GM23338 (cell line): ENCODE results near the gene TEX10. TPM values are rescaled to one million over a fixed set of nuclear protein-coding genes. Genes with fewer than 3 reads are reported as not detected.

ENCODE experiments used
- ATAC-seq: fragments of 200-7000 bp; cut with Tn5 transposase; 3 replicates; pipeline ENCODE4 v1.9.1; 2020
- DNase-seq: peaks from one replicate; pipeline ENCODE4 v3.0.0-alpha.2; 2015; ENCODE audit warnings: low spot score
- H2AFZ ChIP-seq: fragments of 200-600 bp; sonication (generic); 2 replicates; pipeline ENCODE4 v1.8.0; 2016; ENCODE audit warnings: antibody characterized with exemption, mild to moderate bottlenecking, moderate library complexity
- H3F3A ChIP-seq: fragments of 200-600 bp; sonication (generic); replicated peaks from 2 replicates; pipeline ENCODE4 v1.8.0; 2017; ENCODE audit warnings: antibody characterized with exemption, mixed run types, low read depth
- H3K27ac ChIP-seq: fragments of 200-600 bp; sonication (generic); 2 replicates; pipeline ENCODE4 v1.6.1; 2016; ENCODE audit warnings: low read depth
- H3K27me3 ChIP-seq: fragments of 200-600 bp; sonication (generic); 2 replicates; pipeline ENCODE4 v1.8.0; 2016; ENCODE audit warnings: mild to moderate bottlenecking, mixed run types, moderate library complexity; ENCODE audit not compliant: insufficient read depth
- H3K36me3 ChIP-seq: fragments of 200-600 bp; sonication (generic); 2 replicates; pipeline ENCODE4 v1.8.0; 2016; ENCODE audit warnings: mild to moderate bottlenecking; ENCODE audit not compliant: insufficient read depth
- H3K4me1 ChIP-seq: fragments of 200-600 bp; sonication (generic); 2 replicates; pipeline ENCODE4 v1.8.0; 2016; ENCODE audit warnings: mild to moderate bottlenecking, moderate library complexity; ENCODE audit not compliant: insufficient read depth
- H3K4me2 ChIP-seq: fragments of 200-600 bp; sonication (generic); 2 replicates; pipeline ENCODE4 v1.7.1; 2017; ENCODE audit warnings: mixed run types
- H3K4me3 ChIP-seq: fragments of 200-600 bp; sonication (generic); 2 replicates; pipeline ENCODE4 v1.6.1; 2016; ENCODE audit warnings: mixed run types
- H3K79me2 ChIP-seq: fragments of 200-600 bp; sonication (generic); replicated peaks from 2 replicates; pipeline ENCODE4 v1.8.0; 2017; ENCODE audit warnings: mild to moderate bottlenecking; ENCODE audit not compliant: insufficient read depth
- H3K9me2 ChIP-seq: fragments of 200-600 bp; sonication (generic); 2 replicates; pipeline ENCODE4 v1.8.0; 2017; ENCODE audit not compliant: insufficient read depth
- H4K20me1 ChIP-seq: fragments of 200-600 bp; sonication (generic); replicated peaks from 2 replicates; pipeline ENCODE4 v1.8.0; 2017; ENCODE audit warnings: mild to moderate bottlenecking; ENCODE audit not compliant: insufficient read depth
- H3K27ac Mint-ChIP-seq: 2 replicates; pipeline ENCODE4 v1.8.0; 2020; ENCODE audit warnings: inconsistent platforms, mild to moderate bottlenecking, moderate library complexity, mixed read lengths
- H3K27me3 Mint-ChIP-seq: 3 replicates; pipeline ENCODE4 v1.8.0; 2022; ENCODE audit warnings: low read depth, mild to moderate bottlenecking, moderate library complexity, mixed read lengths, inconsistent platforms; ENCODE audit not compliant: insufficient read depth, poor library complexity
- H3K36me3 Mint-ChIP-seq: 3 replicates; pipeline ENCODE4 v1.8.0; 2021; ENCODE audit warnings: low read depth, mild to moderate bottlenecking, inconsistent platforms, moderate library complexity, mixed read lengths
- H3K4me1 Mint-ChIP-seq: 3 replicates; pipeline ENCODE4 v1.8.0; 2020; ENCODE audit warnings: mild to moderate bottlenecking, inconsistent platforms, mixed read lengths
- H3K4me3 Mint-ChIP-seq: 3 replicates; pipeline ENCODE4 v1.8.0; 2021; ENCODE audit warnings: moderate library complexity, mild to moderate bottlenecking, inconsistent platforms, mixed read lengths
- H3K9me3 Mint-ChIP-seq: 3 replicates; pipeline ENCODE4 v1.8.0; 2020; ENCODE audit warnings: moderate library complexity, mild to moderate bottlenecking, inconsistent platforms, mixed read lengths
- CREB1 ChIP-seq: fragments of 250-450 bp; sonication (Bioruptor Pico); IDR thresholded peaks from 2 replicates; pipeline ENCODE4 v1.5.0; 2020; ENCODE audit warnings: low read depth, mild to moderate bottlenecking, moderate library complexity
- EZH2phosphoT487 ChIP-seq: fragments of 200-600 bp; sonication (generic); IDR thresholded peaks from one replicate; pipeline ENCODE4 v1.8.1; 2018; ENCODE audit warnings: antibody characterized with exemption; ENCODE audit not compliant: unreplicated experiment
- JUNB ChIP-seq: IDR thresholded peaks from one replicate; pipeline ENCODE4 v1.6.1; 2016; ENCODE audit warnings: antibody characterized with exemption; ENCODE audit not compliant: unreplicated experiment
- NANOG ChIP-seq: IDR thresholded peaks from 2 replicates; pipeline ENCODE4 v1.6.1; 2016; ENCODE audit warnings: antibody characterized with exemption, borderline replicate concordance
- POLR2AphosphoS5 ChIP-seq: IDR thresholded peaks from 2 replicates; pipeline ENCODE4 v1.6.1; 2016; ENCODE audit warnings: antibody characterized with exemption, low read depth
- STAT1 ChIP-seq: IDR thresholded peaks from one replicate; pipeline ENCODE4 v1.6.1; 2016; ENCODE audit warnings: antibody characterized with exemption; ENCODE audit not compliant: unreplicated experiment
- ZNF114 ChIP-seq: fragments of 250-450 bp; sonication (Bioruptor Pico); IDR thresholded peaks from 2 replicates; pipeline ENCODE4 v1.5.0; 2020; ENCODE audit warnings: mild to moderate bottlenecking, moderate library complexity
- polyA plus RNA-seq: library from polyadenylated mRNA; unstranded; fragments of >200 nt; fragmentation: Nextera tagmentation; extraction: Ambion mirVana; gene quantifications from 2 replicates; pipeline ENCODE4 v1.2.1, GENCODE V29; 2016
- total RNA-seq: library from RNA; depleted of rRNA; stranded (reverse); fragments of >200 nt; shearing (Covaris generic); gene quantifications from 2 replicates; pipeline ENCODE4 v1.2.3, GENCODE V29; 2014
- TF ChIP-seq, protein P1 (sequence below): IDR thresholded peaks from 2 replicates; pipeline ENCODE4 v1.6.1; 2016; ENCODE audit warnings: antibody characterized with exemption
- TF ChIP-seq, protein P2 (sequence below): IDR thresholded peaks from one replicate; pipeline ENCODE4 v1.6.1; 2018; ENCODE audit warnings: antibody characterized with exemption; ENCODE audit not compliant: unreplicated experiment
- TF ChIP-seq, protein P3 (sequence below), 2 experiments: fragments of 200-600 bp in 1 of 2; sonication (generic) in 1 of 2; conservative IDR thresholded peaks; 2 replicates each; pipeline versions ENCODE4 v1.5.1 to v1.6.1; 2016 to 2017; ENCODE audit warnings: antibody characterized with exemption in 2 of 2, low read depth in 2 of 2, mild to moderate bottlenecking in 2 of 2, moderate library complexity in 1 of 2

TEX10 gene
- total and polyA plus RNA-seq, 2 experiments from 2014 or later: 35.0 to 102 TPM

DNA sequence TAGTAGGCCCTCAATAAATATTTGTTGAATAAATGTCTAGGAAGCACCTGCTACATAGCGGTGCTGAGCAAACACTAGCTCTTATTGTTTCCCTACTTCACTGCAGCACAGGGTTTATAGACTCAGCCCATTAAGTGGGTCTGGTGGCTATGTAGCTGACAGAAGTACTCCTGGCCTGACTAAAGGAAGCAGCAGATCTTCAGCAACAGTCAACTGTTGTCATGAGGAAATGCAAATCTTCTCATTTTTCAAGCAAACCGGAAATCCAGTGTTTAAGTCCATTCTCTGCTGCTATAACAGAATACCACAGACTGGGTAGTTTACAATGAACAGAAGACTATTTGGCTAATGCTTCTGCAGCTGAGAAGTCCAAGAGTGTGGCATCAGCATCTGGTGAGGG is 2.8 kb upstream of the TEX10 start:
- Histone ChIP-seq H3K4me1 (peaks cover 9% of the 10 kb centered on the region), H3K4me3 (no peak overlapping the region), H2AFZ (no peak overlapping the region), H3K4me2 (no peak overlapping the region), H3K36me3 (no peaks in the 10 kb centered on the region), H3K27me3 (no peaks in the 10 kb centered on the region), H3F3A (no peaks in the 10 kb centered on the region), H4K20me1 (peaks cover 5% of the 10 kb centered on the region), H3K9me2 (no peaks in the 10 kb centered on the region; the same call in 1 of the 2 replicates), H3K27ac (no peak overlapping the region), H3K79me2 (peaks cover 52% of the 10 kb centered on the region)
- TF ChIP-seq CREB1: no peak
- TF ChIP-seq, protein P1, sequence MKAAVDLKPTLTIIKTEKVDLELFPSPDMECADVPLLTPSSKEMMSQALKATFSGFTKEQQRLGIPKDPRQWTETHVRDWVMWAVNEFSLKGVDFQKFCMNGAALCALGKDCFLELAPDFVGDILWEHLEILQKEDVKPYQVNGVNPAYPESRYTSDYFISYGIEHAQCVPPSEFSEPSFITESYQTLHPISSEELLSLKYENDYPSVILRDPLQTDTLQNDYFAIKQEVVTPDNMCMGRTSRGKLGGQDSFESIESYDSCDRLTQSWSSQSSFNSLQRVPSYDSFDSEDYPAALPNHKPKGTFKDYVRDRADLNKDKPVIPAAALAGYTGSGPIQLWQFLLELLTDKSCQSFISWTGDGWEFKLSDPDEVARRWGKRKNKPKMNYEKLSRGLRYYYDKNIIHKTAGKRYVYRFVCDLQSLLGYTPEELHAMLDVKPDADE: no peak
- no peak for TF ChIP-seq ZNF114 (CRISPR knock-in tag)
- TF ChIP-seq, protein P2, sequence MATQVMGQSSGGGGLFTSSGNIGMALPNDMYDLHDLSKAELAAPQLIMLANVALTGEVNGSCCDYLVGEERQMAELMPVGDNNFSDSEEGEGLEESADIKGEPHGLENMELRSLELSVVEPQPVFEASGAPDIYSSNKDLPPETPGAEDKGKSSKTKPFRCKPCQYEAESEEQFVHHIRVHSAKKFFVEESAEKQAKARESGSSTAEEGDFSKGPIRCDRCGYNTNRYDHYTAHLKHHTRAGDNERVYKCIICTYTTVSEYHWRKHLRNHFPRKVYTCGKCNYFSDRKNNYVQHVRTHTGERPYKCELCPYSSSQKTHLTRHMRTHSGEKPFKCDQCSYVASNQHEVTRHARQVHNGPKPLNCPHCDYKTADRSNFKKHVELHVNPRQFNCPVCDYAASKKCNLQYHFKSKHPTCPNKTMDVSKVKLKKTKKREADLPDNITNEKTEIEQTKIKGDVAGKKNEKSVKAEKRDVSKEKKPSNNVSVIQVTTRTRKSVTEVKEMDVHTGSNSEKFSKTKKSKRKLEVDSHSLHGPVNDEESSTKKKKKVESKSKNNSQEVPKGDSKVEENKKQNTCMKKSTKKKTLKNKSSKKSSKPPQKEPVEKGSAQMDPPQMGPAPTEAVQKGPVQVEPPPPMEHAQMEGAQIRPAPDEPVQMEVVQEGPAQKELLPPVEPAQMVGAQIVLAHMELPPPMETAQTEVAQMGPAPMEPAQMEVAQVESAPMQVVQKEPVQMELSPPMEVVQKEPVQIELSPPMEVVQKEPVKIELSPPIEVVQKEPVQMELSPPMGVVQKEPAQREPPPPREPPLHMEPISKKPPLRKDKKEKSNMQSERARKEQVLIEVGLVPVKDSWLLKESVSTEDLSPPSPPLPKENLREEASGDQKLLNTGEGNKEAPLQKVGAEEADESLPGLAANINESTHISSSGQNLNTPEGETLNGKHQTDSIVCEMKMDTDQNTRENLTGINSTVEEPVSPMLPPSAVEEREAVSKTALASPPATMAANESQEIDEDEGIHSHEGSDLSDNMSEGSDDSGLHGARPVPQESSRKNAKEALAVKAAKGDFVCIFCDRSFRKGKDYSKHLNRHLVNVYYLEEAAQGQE: no peak
- no peak for TF ChIP-seq NANOG
- no peak for TF ChIP-seq POLR2AphosphoS5
- no peak for TF ChIP-seq STAT1
- TF ChIP-seq JUNB: no peak
- no peak for DNase-seq
- Mint-ChIP-seq H3K36me3 (peaks cover 62% of the 10 kb centered on the region), H3K9me3 (peaks cover 10% of the 10 kb centered on the region), H3K27me3 (peaks cover 3% of the 10 kb centered on the region), H3K4me3 (no peak overlapping the region), H3K27ac (no peak overlapping the region), H3K4me1 (peaks cover 21% of the 10 kb centered on the region)
- ATAC-seq: no peak

DNA sequence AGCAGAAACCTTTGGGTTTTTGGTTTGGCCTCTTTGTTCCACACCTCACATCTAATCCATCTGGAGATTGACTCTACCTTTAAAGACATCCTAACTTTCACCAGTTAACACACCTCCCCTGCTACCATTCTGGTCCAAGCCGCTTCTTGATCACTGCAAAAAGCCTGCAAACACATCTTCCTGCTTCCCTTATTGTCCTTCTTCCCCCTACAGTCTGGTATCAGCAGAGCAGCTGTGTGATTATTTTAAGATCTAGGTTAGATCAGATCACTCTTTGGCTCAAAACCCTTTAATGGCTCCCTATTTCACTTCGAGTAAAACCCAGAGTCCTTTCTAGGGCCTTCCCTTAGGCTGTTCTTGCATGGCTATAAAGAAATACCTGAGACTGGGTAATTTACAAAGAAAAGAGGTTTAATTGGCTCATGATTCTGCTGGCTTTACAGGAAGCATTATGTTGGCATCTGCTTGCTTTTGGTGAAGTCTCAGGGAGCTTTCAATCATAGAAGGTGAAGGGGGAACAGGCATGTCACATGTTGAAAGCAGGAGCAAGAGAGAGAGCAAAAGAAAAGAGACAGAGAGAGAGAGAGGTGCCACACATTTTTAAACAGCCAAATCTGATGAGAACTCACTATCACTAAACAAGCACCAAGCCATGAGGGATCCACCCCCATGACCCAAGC is 1.5 kb upstream of the TEX10 start:
- Histone ChIP-seq H2AFZ (no peak overlapping the region), H3K9me2 (no peaks in the 10 kb centered on the region), H3F3A (no peaks in the 10 kb centered on the region), H3K4me3 (peak overlapping the region; percentile 91), H3K36me3 (no peaks in the 10 kb centered on the region), H3K4me1 (peaks cover 22% of the 10 kb centered on the region), H3K4me2 (peak overlapping the region; percentile 99), H3K27me3 (no peaks in the 10 kb centered on the region), H4K20me1 (peaks cover 16% of the 10 kb centered on the region), H3K27ac (no peak overlapping the region), H3K79me2 (peaks cover 65% of the 10 kb centered on the region)
- Mint-ChIP-seq H3K27me3 (peaks cover 3% of the 10 kb centered on the region), H3K9me3 (peaks cover 7% of the 10 kb centered on the region), H3K36me3 (peaks cover 59% of the 10 kb centered on the region), H3K4me3 (peak overlapping the region; percentile 94), H3K27ac (no peak overlapping the region), H3K4me1 (peaks cover 31% of the 10 kb centered on the region)
- ATAC-seq (no peak), DNase-seq (no peak)
- TF ChIP-seq JUNB: no peak
- TF ChIP-seq, protein P3, sequence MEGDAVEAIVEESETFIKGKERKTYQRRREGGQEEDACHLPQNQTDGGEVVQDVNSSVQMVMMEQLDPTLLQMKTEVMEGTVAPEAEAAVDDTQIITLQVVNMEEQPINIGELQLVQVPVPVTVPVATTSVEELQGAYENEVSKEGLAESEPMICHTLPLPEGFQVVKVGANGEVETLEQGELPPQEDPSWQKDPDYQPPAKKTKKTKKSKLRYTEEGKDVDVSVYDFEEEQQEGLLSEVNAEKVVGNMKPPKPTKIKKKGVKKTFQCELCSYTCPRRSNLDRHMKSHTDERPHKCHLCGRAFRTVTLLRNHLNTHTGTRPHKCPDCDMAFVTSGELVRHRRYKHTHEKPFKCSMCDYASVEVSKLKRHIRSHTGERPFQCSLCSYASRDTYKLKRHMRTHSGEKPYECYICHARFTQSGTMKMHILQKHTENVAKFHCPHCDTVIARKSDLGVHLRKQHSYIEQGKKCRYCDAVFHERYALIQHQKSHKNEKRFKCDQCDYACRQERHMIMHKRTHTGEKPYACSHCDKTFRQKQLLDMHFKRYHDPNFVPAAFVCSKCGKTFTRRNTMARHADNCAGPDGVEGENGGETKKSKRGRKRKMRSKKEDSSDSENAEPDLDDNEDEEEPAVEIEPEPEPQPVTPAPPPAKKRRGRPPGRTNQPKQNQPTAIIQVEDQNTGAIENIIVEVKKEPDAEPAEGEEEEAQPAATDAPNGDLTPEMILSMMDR (conservative IDR thresholded peaks at IDR 0.05; ENCODE audit: low read depth in 2 of 2): no peak
- no peak for TF ChIP-seq CREB1
- TF ChIP-seq EZH2phosphoT487: no peak
- no peak for TF ChIP-seq STAT1
- no peak for TF ChIP-seq NANOG
- TF ChIP-seq, protein P1: no peak
